Measurements from ENCODE around the gene SPECC1L.
"Not testable (repeated sequence)": the region's sequence is repeated elsewhere in the genome, so short reads cannot be mapped to it uniquely, and the experiment has no call there.

DNA sequence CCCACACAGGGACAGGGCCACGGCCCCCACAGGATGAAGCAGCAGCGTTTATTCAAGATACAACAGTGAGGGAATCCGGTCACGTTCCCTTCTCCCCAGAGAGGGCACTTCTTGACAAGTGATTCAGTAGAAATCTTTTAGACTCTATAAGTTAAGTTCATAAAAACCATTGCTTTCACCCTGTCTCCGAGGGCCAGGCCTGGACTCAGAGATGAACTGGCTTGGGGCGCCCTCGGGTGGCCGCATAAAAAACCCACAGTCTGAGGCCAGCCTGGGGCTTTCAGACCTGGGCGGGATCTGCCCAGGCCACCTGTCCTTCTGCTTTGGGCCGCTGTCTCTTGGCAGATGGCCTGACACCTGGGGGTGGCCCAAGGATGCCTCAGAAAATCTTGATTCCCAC is 11.2 kb upstream of the SPECC1L start:
- TF ChIP-seq CTCF (conservative IDR thresholded peaks at IDR 0.05; ENCODE audit: low read depth, low read length), result peak; percentile 40
- not testable (repeated sequence) for TF ChIP-seq EZH2phosphoT487 (IDR thresholded peaks at IDR 0.05; ENCODE audit: borderline replicate concordance, low read length); EZH2 (IDR thresholded peaks at IDR 0.05; ENCODE audit: low read length, unreplicated experiment)

Data from PC-3 (cell line).